ENCODE measurements around the gene CD300H.
"Not testable (repeated sequence)": the region's sequence is repeated elsewhere in the genome, so short reads cannot be mapped to it uniquely, and the experiment has no call there.

CD300H gene

GRCh38 chr17:74520790-74521480 lies 46.4 kb downstream of the CD300H start:
- no peak for DNase-seq (ENCODE audit: low spot score)
- TF ChIP-seq CTCF (IDR thresholded peaks at IDR 0.05; ENCODE audit: extremely low read depth, missing control alignments), result no peak

GRCh38 chr17:74520016-74520434 lies 47.3 kb downstream of the CD300H start:
- no peak for DNase-seq (ENCODE audit: low spot score)
- TF ChIP-seq CTCF (IDR thresholded peaks at IDR 0.05; ENCODE audit: extremely low read depth, missing control alignments), result no peak

- DNase-seq (ENCODE audit: low spot score), result not testable (repeated sequence)
Observed at GRCh38 chr17:74518413-74518981, 48.8 kb downstream of the CD300H start.

- TF ChIP-seq CTCF (IDR thresholded peaks at IDR 0.05; ENCODE audit: extremely low read depth, missing control alignments), result no peak
- no peak for DNase-seq (ENCODE audit: low spot score)
Observed at GRCh38 chr17:74516561-74517328, 50.6 kb downstream of the CD300H start.

- TF ChIP-seq CTCF (IDR thresholded peaks at IDR 0.05; ENCODE audit: extremely low read depth, missing control alignments), result no peak
- no peak for DNase-seq (ENCODE audit: low spot score)
Observed at GRCh38 chr17:74515941-74516340, 51.4 kb downstream of the CD300H start.

- no peak for TF ChIP-seq CTCF (IDR thresholded peaks at IDR 0.05; ENCODE audit: extremely low read depth, missing control alignments)
- no peak for DNase-seq (ENCODE audit: low spot score)
Observed at GRCh38 chr17:74514632-74515334, 52.5 kb downstream of the CD300H start.

GRCh38 chr17:74513987-74514631 lies 53.2 kb downstream of the CD300H start:
- no peak for DNase-seq (ENCODE audit: low spot score)
- no peak for TF ChIP-seq CTCF (IDR thresholded peaks at IDR 0.05; ENCODE audit: extremely low read depth, missing control alignments)

All from GM20000 (cell line).